ENCODE measurements around the gene PLPP3. TPM values are rescaled to one million over a fixed set of nuclear protein-coding genes. Genes with fewer than 3 reads are reported as not detected.
A peak's percentile ranks its signal among the peaks of the same experiment; 100 is the strongest.

PLPP3 gene
- total RNA-seq, 1 donor from 2014 or later, result 132 TPM

DNA sequence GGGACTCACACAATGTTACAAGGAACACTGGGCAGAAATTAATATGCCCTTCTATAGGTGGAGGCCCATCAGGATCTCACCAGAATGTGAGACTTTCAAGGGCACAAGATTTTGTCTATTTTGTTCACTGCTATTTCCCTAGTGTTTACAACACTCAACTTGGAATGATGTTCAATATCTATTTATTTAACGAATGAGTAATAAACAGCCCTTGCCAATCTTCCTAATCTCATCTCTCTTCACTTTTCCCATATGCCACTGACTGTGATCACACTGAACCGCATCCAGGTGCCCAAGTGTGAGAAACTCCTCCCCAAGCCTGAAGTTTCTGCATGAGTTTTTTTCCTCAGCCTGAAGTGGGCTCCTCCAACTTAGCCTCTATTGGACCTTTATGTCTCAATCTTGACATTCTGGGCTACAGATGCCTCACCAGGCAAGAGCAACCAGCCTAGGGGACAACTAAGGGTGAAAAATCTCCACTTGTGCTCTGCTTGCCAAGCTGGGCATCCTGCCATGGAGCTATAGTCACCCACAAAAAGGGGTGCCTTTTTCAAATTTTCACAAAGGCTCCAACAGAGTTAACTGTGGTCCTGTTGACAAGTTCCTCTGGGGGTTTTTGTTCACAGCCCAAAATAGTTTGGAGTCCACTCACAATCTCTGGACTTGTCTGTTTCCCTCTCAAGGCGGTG lies 105.6 kb downstream of the PLPP3 start:
- H3K27ac ChIP-seq (ENCODE audit: low read depth, low read length), result no peak overlapping the region
- no peaks in the 10 kb centered on the region for H3K27me3 ChIP-seq (ENCODE audit: control insufficient read depth in 3 of 3, insufficient read depth in 3 of 3, low read length in 3 of 3)
- H3K36me3 ChIP-seq (ENCODE audit: control insufficient read depth in 3 of 3, insufficient read depth in 3 of 3, low read length in 3 of 3), result no peaks in the 10 kb centered on the region
- peaks cover 7 to 8% (median 7%) of the 10 kb centered on the region in 3 donors for H3K4me1 ChIP-seq (ENCODE audit: control insufficient read depth in 3 of 3, insufficient read depth in 3 of 3, low read length in 3 of 3)
- no peak overlapping the region for H3K9ac ChIP-seq (ENCODE audit: low read depth in 1 of 3, low read length in 3 of 3)
- no peak overlapping the region for H3K4me3 ChIP-seq (ENCODE audit: low read length in 3 of 3)
- H3K9me3 ChIP-seq (ENCODE audit: control insufficient read depth in 3 of 3, low read length in 3 of 3), result no peaks in the 10 kb centered on the region

DNA sequence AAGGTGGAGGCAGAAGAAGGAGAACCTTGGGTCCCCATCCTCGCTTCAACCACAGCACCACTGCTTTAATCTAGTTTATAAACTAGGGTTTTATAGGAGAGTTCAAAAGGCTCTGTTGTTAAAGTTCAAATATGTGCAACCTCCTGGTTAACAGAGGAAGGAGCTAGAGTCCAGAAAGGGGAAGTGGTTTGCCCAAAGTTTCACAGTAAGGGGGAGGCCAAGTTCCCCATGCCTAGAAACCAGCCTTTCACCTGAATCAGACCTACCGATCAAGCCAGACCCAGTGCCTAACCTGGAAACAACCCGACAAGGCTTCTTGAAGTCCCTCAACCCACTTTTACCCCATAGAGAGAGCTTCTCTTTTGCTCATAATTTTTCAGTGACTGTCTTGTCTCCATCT lies 106.5 kb downstream of the PLPP3 start:
- no peak overlapping the region for H3K4me3 ChIP-seq (ENCODE audit: low read length in 3 of 3)
- no peaks in the 10 kb centered on the region for H3K27me3 ChIP-seq (ENCODE audit: control insufficient read depth in 3 of 3, insufficient read depth in 3 of 3, low read length in 3 of 3)
- peaks cover 6 to 13% (median 10%) of the 10 kb centered on the region in 3 donors for H3K4me1 ChIP-seq (ENCODE audit: control insufficient read depth in 3 of 3, insufficient read depth in 3 of 3, low read length in 3 of 3)
- no peak overlapping the region for H3K27ac ChIP-seq (ENCODE audit: low read depth, low read length)
- no peak overlapping the region for H3K9ac ChIP-seq (ENCODE audit: low read depth in 1 of 3, low read length in 3 of 3)
- no peaks in the 10 kb centered on the region for H3K9me3 ChIP-seq (ENCODE audit: control insufficient read depth in 3 of 3, low read length in 3 of 3)
- no peaks in the 10 kb centered on the region for H3K36me3 ChIP-seq (ENCODE audit: control insufficient read depth in 3 of 3, insufficient read depth in 3 of 3, low read length in 3 of 3)

DNA sequence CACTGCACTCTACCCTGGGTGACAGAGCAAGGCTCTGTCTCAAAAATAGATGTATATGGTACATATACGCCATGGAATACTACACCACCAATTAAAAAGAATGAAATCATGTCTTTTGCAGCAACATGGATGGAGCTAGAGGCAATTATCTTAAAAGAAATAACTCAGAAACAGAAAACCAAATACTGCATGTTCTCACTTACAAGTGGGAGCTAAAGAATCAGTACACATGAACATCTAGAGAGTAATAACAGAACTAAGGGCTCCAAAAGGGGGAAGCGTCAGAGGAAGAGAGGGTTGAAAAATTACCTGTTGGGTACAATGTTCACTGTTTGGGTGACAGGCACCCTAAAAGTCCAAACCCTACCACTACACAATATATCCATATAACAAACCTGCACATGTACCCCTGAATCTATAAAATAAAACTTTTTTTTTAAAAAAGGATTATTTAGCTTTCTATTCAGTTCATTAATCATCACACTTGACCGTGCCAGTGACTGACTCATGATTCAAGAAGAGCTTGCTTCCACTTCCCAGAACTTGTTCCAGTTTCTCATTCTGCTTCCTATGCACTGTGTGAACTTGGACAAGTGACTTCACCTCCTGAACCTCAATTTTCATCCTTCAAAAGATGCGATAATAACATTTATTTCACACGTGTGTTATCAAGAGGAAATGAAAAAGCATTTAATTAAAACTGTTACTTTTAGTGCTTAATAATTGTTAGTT lies 109.6 kb downstream of the PLPP3 start:
- Histone ChIP-seq H3K27me3 (ENCODE audit: control insufficient read depth in 3 of 3, insufficient read depth in 3 of 3, low read length in 3 of 3) (no peaks in the 10 kb centered on the region), H3K36me3 (ENCODE audit: control insufficient read depth in 3 of 3, insufficient read depth in 3 of 3, low read length in 3 of 3) (no peaks in the 10 kb centered on the region), H3K4me1 (ENCODE audit: control insufficient read depth in 3 of 3, insufficient read depth in 3 of 3, low read length in 3 of 3) (peaks cover 2 to 8% (median 5%) of the 10 kb centered on the region in 3 donors), H3K9me3 (ENCODE audit: control insufficient read depth in 3 of 3, low read length in 3 of 3) (no peaks in the 10 kb centered on the region), H3K27ac (ENCODE audit: low read depth, low read length) (no peak overlapping the region), H3K9ac (ENCODE audit: low read depth in 1 of 3, low read length in 3 of 3) (no peak overlapping the region), H3K4me3 (ENCODE audit: low read length in 3 of 3) (no peak overlapping the region)

DNA sequence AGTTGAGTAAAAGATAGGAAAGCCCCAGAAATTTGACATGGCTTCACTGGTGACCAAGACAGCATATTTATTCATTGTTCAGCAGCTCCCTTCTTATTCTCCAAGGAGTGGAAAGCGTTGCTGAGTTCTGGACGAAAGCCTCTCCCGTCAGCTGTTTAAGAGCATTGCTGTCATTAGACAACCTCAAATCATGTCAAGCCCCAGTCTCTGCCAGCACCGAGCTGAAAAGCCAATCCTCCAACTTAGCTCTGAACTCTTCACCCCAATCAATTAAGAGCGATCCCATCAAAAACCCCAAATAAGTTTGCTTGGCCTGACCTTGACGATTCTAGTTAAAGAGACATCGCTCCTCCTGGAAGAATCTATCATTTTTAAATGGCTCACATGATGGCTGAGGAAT lies 110.8 kb downstream of the PLPP3 start:
- H3K9me3 ChIP-seq (ENCODE audit: control insufficient read depth in 3 of 3, low read length in 3 of 3), result no peaks in the 10 kb centered on the region
- H3K4me3 ChIP-seq (ENCODE audit: low read length in 3 of 3), result peak overlapping the region in 2 of 3 donors; percentile 11 to 45
- no peak overlapping the region for H3K27ac ChIP-seq (ENCODE audit: low read depth, low read length)
- H3K4me1 ChIP-seq (ENCODE audit: control insufficient read depth in 3 of 3, insufficient read depth in 3 of 3, low read length in 3 of 3), result peaks cover 2 to 8% (median 5%) of the 10 kb centered on the region in 3 donors
- peak overlapping the region in 1 of 3 donors; percentile 46 for H3K9ac ChIP-seq (ENCODE audit: low read depth in 1 of 3, low read length in 3 of 3)
- H3K27me3 ChIP-seq (ENCODE audit: control insufficient read depth in 3 of 3, insufficient read depth in 3 of 3, low read length in 3 of 3), result no peaks in the 10 kb centered on the region
- no peaks in the 10 kb centered on the region for H3K36me3 ChIP-seq (ENCODE audit: control insufficient read depth in 3 of 3, insufficient read depth in 3 of 3, low read length in 3 of 3)

DNA sequence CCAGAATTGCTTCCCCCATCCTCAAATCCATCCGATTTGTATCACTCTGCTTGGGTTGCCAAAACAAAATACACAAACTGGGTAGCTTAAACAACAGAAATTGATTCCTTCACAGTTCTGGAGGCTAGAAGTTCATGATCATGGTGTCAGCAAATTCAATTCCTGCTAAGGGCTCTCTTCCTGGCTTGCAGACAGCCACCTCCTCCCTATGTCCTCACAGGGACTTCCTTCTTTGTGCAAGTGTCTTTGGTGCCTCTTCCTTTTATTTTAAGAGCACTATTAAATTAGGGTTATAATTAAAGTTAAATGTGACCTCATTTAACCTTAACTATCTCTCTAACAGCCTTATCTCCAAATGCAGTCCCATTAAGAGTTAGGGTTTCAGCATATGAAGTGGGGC lies 112.8 kb downstream of the PLPP3 start:
- H3K36me3 ChIP-seq (ENCODE audit: control insufficient read depth in 3 of 3, insufficient read depth in 3 of 3, low read length in 3 of 3), result no peaks in the 10 kb centered on the region
- H3K9me3 ChIP-seq (ENCODE audit: control insufficient read depth in 3 of 3, low read length in 3 of 3), result peaks cover 0 to 2% (median 0%) of the 10 kb centered on the region in 3 donors
- H3K27me3 ChIP-seq (ENCODE audit: control insufficient read depth in 3 of 3, insufficient read depth in 3 of 3, low read length in 3 of 3), result no peaks in the 10 kb centered on the region
- peaks cover 2 to 8% (median 5%) of the 10 kb centered on the region in 3 donors for H3K4me1 ChIP-seq (ENCODE audit: control insufficient read depth in 3 of 3, insufficient read depth in 3 of 3, low read length in 3 of 3)
- no peak overlapping the region for H3K9ac ChIP-seq (ENCODE audit: low read depth in 1 of 3, low read length in 3 of 3)
- no peak overlapping the region for H3K27ac ChIP-seq (ENCODE audit: low read depth, low read length)
- H3K4me3 ChIP-seq (ENCODE audit: low read length in 3 of 3), result no peak overlapping the region

DNA sequence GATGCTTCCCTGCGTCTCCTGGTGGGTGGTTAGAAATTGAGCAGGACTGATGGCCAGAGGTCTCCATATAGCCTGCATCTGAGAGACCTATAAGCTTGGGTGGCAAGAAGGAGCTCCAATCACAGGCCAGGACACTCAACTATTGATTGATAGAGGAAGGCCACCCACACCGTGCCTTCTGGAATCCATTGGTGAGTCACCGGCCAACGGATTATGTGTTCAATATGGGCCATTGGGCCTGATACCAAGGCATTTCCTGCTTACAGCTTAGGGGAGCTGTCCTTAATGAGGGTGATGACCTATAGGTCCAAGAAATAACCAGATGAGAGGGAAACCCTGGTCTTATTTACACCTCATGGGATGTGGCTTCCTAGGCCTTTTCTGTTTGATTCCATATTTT lies 115.1 kb downstream of the PLPP3 start:
- H3K9ac ChIP-seq (ENCODE audit: low read depth in 1 of 3, low read length in 3 of 3), result no peak overlapping the region
- H3K27me3 ChIP-seq (ENCODE audit: control insufficient read depth in 3 of 3, insufficient read depth in 3 of 3, low read length in 3 of 3), result no peaks in the 10 kb centered on the region
- H3K4me3 ChIP-seq (ENCODE audit: low read length in 3 of 3), result no peak overlapping the region
- H3K36me3 ChIP-seq (ENCODE audit: control insufficient read depth in 3 of 3, insufficient read depth in 3 of 3, low read length in 3 of 3), result no peaks in the 10 kb centered on the region
- H3K4me1 ChIP-seq (ENCODE audit: control insufficient read depth in 3 of 3, insufficient read depth in 3 of 3, low read length in 3 of 3), result peaks cover 2 to 8% (median 5%) of the 10 kb centered on the region in 3 donors
- no peak overlapping the region for H3K27ac ChIP-seq (ENCODE audit: low read depth, low read length)
- H3K9me3 ChIP-seq (ENCODE audit: control insufficient read depth in 3 of 3, low read length in 3 of 3), result peaks cover 0 to 2% (median 0%) of the 10 kb centered on the region in 3 donors

DNA sequence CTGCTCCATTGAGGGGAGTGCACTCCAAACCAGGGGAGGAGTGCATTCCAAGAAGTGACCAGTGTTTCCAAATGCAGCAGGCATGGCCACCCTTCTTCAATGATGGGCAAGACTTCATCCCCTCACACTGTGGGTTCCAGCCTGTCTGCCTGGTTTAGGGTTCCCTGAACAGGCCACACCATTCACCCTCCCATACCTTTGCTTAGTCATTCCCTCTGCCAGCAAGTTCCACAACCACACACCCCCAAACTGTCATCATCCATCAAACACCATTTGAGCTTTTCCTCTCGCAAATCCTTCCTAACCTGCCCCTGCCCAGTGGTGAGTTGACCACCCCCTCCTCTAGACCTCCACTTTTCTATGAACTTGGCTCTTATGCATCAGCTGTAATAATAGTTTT lies 116.0 kb downstream of the PLPP3 start:
- no peaks in the 10 kb centered on the region for H3K36me3 ChIP-seq (ENCODE audit: control insufficient read depth in 3 of 3, insufficient read depth in 3 of 3, low read length in 3 of 3)
- H3K4me1 ChIP-seq (ENCODE audit: control insufficient read depth in 3 of 3, insufficient read depth in 3 of 3, low read length in 3 of 3), result peaks cover 0 to 2% (median 0%) of the 10 kb centered on the region in 3 donors

DNA sequence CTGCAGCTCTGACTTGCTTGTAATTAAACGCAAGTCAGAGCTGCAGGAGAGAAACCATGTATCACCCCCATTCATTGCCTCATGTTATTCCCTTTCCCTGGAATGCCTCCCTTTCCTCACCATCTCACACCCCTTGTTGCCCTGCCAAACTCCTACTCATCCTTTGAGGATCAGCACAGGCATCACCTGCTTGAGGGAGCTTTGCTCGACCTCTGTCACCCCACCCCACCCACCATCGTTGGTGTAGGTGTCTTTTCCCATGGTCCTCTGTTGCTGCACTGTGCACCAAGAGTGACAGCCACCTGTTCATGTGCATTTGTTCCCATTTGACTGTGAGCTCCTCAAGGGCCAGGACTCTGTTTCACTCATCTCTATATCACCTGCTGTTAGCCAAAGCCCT lies 117.2 kb downstream of the PLPP3 start:
- H3K4me3 ChIP-seq (ENCODE audit: low read length in 3 of 3), result no peak overlapping the region
- H3K4me1 ChIP-seq (ENCODE audit: control insufficient read depth in 3 of 3, insufficient read depth in 3 of 3, low read length in 3 of 3), result no peaks in the 10 kb centered on the region
- H3K9me3 ChIP-seq (ENCODE audit: control insufficient read depth in 3 of 3, low read length in 3 of 3), result peaks cover 0 to 2% (median 0%) of the 10 kb centered on the region in 3 donors

More for the DNA sequence above, 116.0 kb downstream of the PLPP3 start:
- H3K4me3 ChIP-seq (ENCODE audit: low read length in 3 of 3), result no peak overlapping the region
- no peak overlapping the region for H3K9ac ChIP-seq (ENCODE audit: low read depth in 1 of 3, low read length in 3 of 3)
- no peak overlapping the region for H3K27ac ChIP-seq (ENCODE audit: low read depth, low read length)
- peaks cover 0 to 2% (median 0%) of the 10 kb centered on the region in 3 donors for H3K9me3 ChIP-seq (ENCODE audit: control insufficient read depth in 3 of 3, low read length in 3 of 3)
- H3K27me3 ChIP-seq (ENCODE audit: control insufficient read depth in 3 of 3, insufficient read depth in 3 of 3, low read length in 3 of 3), result no peaks in the 10 kb centered on the region

DNA sequence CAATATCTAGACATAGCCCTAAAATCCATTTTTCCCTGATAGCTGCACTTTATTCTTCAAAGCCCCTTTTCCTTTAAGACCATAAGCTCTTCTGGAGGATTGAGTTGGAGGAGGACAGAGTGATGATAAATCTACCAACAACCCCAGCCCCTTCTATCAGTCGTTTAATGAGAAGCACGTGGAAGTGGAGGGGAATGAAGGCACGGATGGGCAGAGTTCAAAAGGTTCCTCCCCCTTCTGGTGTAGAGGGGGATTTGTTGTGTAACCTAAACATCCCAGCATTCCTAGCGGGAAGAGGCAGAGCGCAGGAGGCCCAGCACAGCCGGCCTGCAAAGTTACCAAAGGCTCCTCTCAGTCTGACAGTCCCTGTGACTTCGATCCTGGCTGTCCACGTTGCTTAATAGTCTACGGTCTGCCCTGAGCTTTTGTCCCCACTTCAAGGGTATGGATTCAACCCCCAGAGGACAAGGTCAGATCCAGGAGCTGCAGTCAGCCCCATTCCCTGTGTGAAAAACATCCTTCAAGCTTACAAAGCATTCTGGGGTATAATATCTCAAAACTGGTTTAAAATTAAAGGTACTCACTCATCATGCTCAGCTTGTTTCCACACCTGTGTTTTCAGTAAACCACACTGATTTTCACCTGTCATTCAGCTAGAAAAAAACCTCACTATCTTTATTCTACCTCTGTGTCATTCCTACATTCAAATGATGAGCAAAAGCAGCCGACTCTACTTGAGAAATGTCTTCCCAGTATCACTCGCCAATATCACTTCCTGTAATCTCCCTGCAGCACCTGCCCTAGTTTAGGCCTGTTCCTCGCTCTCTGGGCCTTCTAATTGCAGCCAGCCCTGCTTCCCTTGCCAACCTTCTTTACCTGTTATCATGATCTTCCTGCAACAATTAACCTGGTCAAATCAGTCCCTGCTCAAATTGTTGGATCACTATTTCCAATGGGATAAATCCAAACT lies 117.9 kb downstream of the PLPP3 start:
- no peaks in the 10 kb centered on the region for H3K36me3 ChIP-seq (ENCODE audit: control insufficient read depth in 3 of 3, insufficient read depth in 3 of 3, low read length in 3 of 3)
- no peak overlapping the region for H3K27ac ChIP-seq (ENCODE audit: low read depth, low read length)
- H3K4me1 ChIP-seq (ENCODE audit: control insufficient read depth in 3 of 3, insufficient read depth in 3 of 3, low read length in 3 of 3), result peaks cover 0 to 3% (median 0%) of the 10 kb centered on the region in 3 donors
- H3K9me3 ChIP-seq (ENCODE audit: control insufficient read depth in 3 of 3, low read length in 3 of 3), result peaks cover 0 to 2% (median 0%) of the 10 kb centered on the region in 3 donors
- no peak overlapping the region for H3K4me3 ChIP-seq (ENCODE audit: low read length in 3 of 3)
- H3K27me3 ChIP-seq (ENCODE audit: control insufficient read depth in 3 of 3, insufficient read depth in 3 of 3, low read length in 3 of 3), result no peaks in the 10 kb centered on the region
- H3K9ac ChIP-seq (ENCODE audit: low read depth in 1 of 3, low read length in 3 of 3), result no peak overlapping the region

More for the DNA sequence above, 117.2 kb downstream of the PLPP3 start:
- H3K27ac ChIP-seq (ENCODE audit: low read depth, low read length), result no peak overlapping the region
- H3K9ac ChIP-seq (ENCODE audit: low read depth in 1 of 3, low read length in 3 of 3), result no peak overlapping the region
- no peaks in the 10 kb centered on the region for H3K36me3 ChIP-seq (ENCODE audit: control insufficient read depth in 3 of 3, insufficient read depth in 3 of 3, low read length in 3 of 3)
- no peaks in the 10 kb centered on the region for H3K27me3 ChIP-seq (ENCODE audit: control insufficient read depth in 3 of 3, insufficient read depth in 3 of 3, low read length in 3 of 3)

Measured in skeletal muscle tissue (tissue), 4 donors.